IgD-negative memory B cell (primary cell): ENCODE results near the gene KRT9. TPM values are rescaled to one million over a fixed set of nuclear protein-coding genes. Genes with fewer than 3 reads are reported as not detected.
"Not testable (repeated sequence)": the region's sequence is repeated elsewhere in the genome, so short reads cannot be mapped to it uniquely, and the experiment has no call there.

Source experiments
- H3K27ac Mint-ChIP-seq, 3 donors: one replicate each; pipeline ENCODE4 v1.8.0; 2020 to 2022; ENCODE audit warnings: mild to moderate bottlenecking in 3 of 3, mixed read lengths in 3 of 3, moderate library complexity in 1 of 3
- H3K27me3 Mint-ChIP-seq: one replicate; pipeline ENCODE4 v1.8.0; 2021; ENCODE audit warnings: mixed read lengths
- H3K36me3 Mint-ChIP-seq: one replicate; pipeline ENCODE4 v1.8.0; 2020; ENCODE audit warnings: mild to moderate bottlenecking, mixed read lengths
- H3K4me1 Mint-ChIP-seq, 3 donors: one replicate each; pipeline ENCODE4 v1.8.0; 2020 to 2022; ENCODE audit warnings: mixed read lengths in 3 of 3, mild to moderate bottlenecking in 1 of 3
- H3K4me3 Mint-ChIP-seq, 4 donors: one replicate each; pipeline ENCODE4 v1.8.0; 2020 to 2022; ENCODE audit warnings: mild to moderate bottlenecking in 4 of 4, mixed read lengths in 4 of 4, moderate library complexity in 3 of 4
- H3K9me3 Mint-ChIP-seq, 3 donors: one replicate each; pipeline ENCODE4 v1.8.0; 2020 to 2021; ENCODE audit warnings: mixed read lengths in 3 of 3, mild to moderate bottlenecking in 1 of 3
- polyA plus RNA-seq: library from polyadenylated mRNA; unstranded; fragments of 300-500 nt; fragmentation: Illumina TruSeq; gene quantifications from one replicate; pipeline ENCODE4 v1.2.3, GENCODE V29; 2021

KRT9 gene
- polyA plus RNA-seq, 1 donor from 2014 or later: not detected

- Mint-ChIP-seq H3K4me1 (peaks cover 0 to 2% (median 1%) of the 10 kb centered on the region in 3 donors), H3K36me3 (no peaks in the 10 kb centered on the region), H3K4me3 (no peak overlapping the region), H3K27me3 (peaks cover 13% of the 10 kb centered on the region), H3K27ac (no peak overlapping the region), H3K9me3 (no peaks in the 10 kb centered on the region)
These were observed 41.6 kb upstream of the KRT9 start for GRCh38 chr17:41613277-41614082.

- H3K9me3 Mint-ChIP-seq, H3K27ac Mint-ChIP-seq, H3K36me3 Mint-ChIP-seq, H3K4me3 Mint-ChIP-seq, H3K4me1 Mint-ChIP-seq: not testable (repeated sequence)
- peaks cover 13% of the 10 kb centered on the region for H3K27me3 Mint-ChIP-seq
These were observed 40.7 kb upstream of the KRT9 start, which contains the start of gene KRT16 for GRCh38 chr17:41612376-41613160. Gene KRT16 (minus strand): TSS chr17:41612767. CDS start chr17:41612688, 79 bp downstream.

- Mint-ChIP-seq H3K9me3 (peaks cover 2 to 14% (median 14%) of the 10 kb centered on the region in 3 donors), H3K36me3 (no peaks in the 10 kb centered on the region), H3K27me3 (peaks cover 15% of the 10 kb centered on the region), H3K4me3 (no peak overlapping the region), H3K27ac (no peak overlapping the region), H3K4me1 (peaks cover 0 to 2% (median 1%) of the 10 kb centered on the region in 3 donors)
These were observed 39.2 kb upstream of the KRT9 start for GRCh38 chr17:41610965-41611640.

- not testable (repeated sequence) for H3K4me1 Mint-ChIP-seq, H3K36me3 Mint-ChIP-seq, H3K27ac Mint-ChIP-seq, H3K4me3 Mint-ChIP-seq
- Mint-ChIP-seq H3K27me3 (peaks cover 16% of the 10 kb centered on the region), H3K9me3 (peaks cover 2 to 14% (median 14%) of the 10 kb centered on the region in 3 donors)
These were observed 38.2 kb upstream of the KRT9 start for GRCh38 chr17:41610061-41610517.

GRCh38 chr17:41606930-41607329 lies 35.1 kb upstream of the KRT9 start:
- Mint-ChIP-seq H3K9me3 (peaks cover 2 to 14% (median 14%) of the 10 kb centered on the region in 3 donors), H3K4me3 (peak overlapping the region in 1 of 4 donors; percentile 41), H3K27me3 (peaks cover 11% of the 10 kb centered on the region)
- not testable (repeated sequence) for H3K27ac Mint-ChIP-seq, H3K4me1 Mint-ChIP-seq, H3K36me3 Mint-ChIP-seq

GRCh38 chr17:41602524-41602923 lies 30.7 kb upstream of the KRT9 start:
- peaks cover 6% of the 10 kb centered on the region for H3K27me3 Mint-ChIP-seq
- H3K4me3 Mint-ChIP-seq: no peak overlapping the region
- no peak overlapping the region for H3K27ac Mint-ChIP-seq
- H3K36me3 Mint-ChIP-seq: no peaks in the 10 kb centered on the region
- H3K9me3 Mint-ChIP-seq: peaks cover 0 to 12% (median 12%) of the 10 kb centered on the region in 3 donors
- no peaks in the 10 kb centered on the region for H3K4me1 Mint-ChIP-seq

- Mint-ChIP-seq H3K27ac (no peak overlapping the region), H3K36me3 (no peaks in the 10 kb centered on the region), H3K27me3 (peaks cover 2% of the 10 kb centered on the region), H3K9me3 (no peaks in the 10 kb centered on the region), H3K4me3 (no peak overlapping the region), H3K4me1 (no peaks in the 10 kb centered on the region)
These were observed 28.5 kb upstream of the KRT9 start for GRCh38 chr17:41600318-41600717.

GRCh38 chr17:41599680-41600079 lies 27.8 kb upstream of the KRT9 start:
- Mint-ChIP-seq H3K4me1 (no peaks in the 10 kb centered on the region), H3K9me3 (no peaks in the 10 kb centered on the region), H3K27ac (no peak overlapping the region), H3K36me3 (no peaks in the 10 kb centered on the region), H3K27me3 (peaks cover 5% of the 10 kb centered on the region), H3K4me3 (no peak overlapping the region)

GRCh38 chr17:41595585-41595984 lies 23.7 kb upstream of the KRT9 start:
- no peak overlapping the region for H3K4me3 Mint-ChIP-seq
- H3K36me3 Mint-ChIP-seq: no peaks in the 10 kb centered on the region
- no peaks in the 10 kb centered on the region for H3K4me1 Mint-ChIP-seq
- H3K27me3 Mint-ChIP-seq: peaks cover 13% of the 10 kb centered on the region
- no peak overlapping the region for H3K27ac Mint-ChIP-seq
- H3K9me3 Mint-ChIP-seq: no peaks in the 10 kb centered on the region

- Mint-ChIP-seq H3K4me3 (no peak overlapping the region), H3K9me3 (no peaks in the 10 kb centered on the region), H3K36me3 (no peaks in the 10 kb centered on the region), H3K27me3 (peaks cover 15% of the 10 kb centered on the region), H3K4me1 (no peaks in the 10 kb centered on the region), H3K27ac (no peak overlapping the region)
These were observed 22.6 kb upstream of the KRT9 start for GRCh38 chr17:41594363-41594915.

GRCh38 chr17:41593306-41593981 lies 21.6 kb upstream of the KRT9 start:
- no peak overlapping the region for H3K27ac Mint-ChIP-seq
- no peak overlapping the region for H3K4me3 Mint-ChIP-seq
- no peaks in the 10 kb centered on the region for H3K36me3 Mint-ChIP-seq
- H3K27me3 Mint-ChIP-seq: peaks cover 17% of the 10 kb centered on the region
- no peaks in the 10 kb centered on the region for H3K9me3 Mint-ChIP-seq
- no peaks in the 10 kb centered on the region for H3K4me1 Mint-ChIP-seq

- no peaks in the 10 kb centered on the region for H3K36me3 Mint-ChIP-seq
- H3K9me3 Mint-ChIP-seq: no peaks in the 10 kb centered on the region
- H3K27ac Mint-ChIP-seq: no peak overlapping the region
- H3K27me3 Mint-ChIP-seq: peaks cover 17% of the 10 kb centered on the region
- no peak overlapping the region for H3K4me3 Mint-ChIP-seq
- H3K4me1 Mint-ChIP-seq: no peaks in the 10 kb centered on the region
These were observed 20.9 kb upstream of the KRT9 start for GRCh38 chr17:41592601-41593305.

GRCh38 chr17:41589301-41589700 lies 17.4 kb upstream of the KRT9 start:
- no peak overlapping the region for H3K27ac Mint-ChIP-seq
- no peaks in the 10 kb centered on the region for H3K36me3 Mint-ChIP-seq
- H3K27me3 Mint-ChIP-seq: peaks cover 15% of the 10 kb centered on the region
- H3K9me3 Mint-ChIP-seq: no peaks in the 10 kb centered on the region
- H3K4me3 Mint-ChIP-seq: no peak overlapping the region
- H3K4me1 Mint-ChIP-seq: no peaks in the 10 kb centered on the region
